ENCODE measurements around the gene AACS.

Gene AACS

DNA sequence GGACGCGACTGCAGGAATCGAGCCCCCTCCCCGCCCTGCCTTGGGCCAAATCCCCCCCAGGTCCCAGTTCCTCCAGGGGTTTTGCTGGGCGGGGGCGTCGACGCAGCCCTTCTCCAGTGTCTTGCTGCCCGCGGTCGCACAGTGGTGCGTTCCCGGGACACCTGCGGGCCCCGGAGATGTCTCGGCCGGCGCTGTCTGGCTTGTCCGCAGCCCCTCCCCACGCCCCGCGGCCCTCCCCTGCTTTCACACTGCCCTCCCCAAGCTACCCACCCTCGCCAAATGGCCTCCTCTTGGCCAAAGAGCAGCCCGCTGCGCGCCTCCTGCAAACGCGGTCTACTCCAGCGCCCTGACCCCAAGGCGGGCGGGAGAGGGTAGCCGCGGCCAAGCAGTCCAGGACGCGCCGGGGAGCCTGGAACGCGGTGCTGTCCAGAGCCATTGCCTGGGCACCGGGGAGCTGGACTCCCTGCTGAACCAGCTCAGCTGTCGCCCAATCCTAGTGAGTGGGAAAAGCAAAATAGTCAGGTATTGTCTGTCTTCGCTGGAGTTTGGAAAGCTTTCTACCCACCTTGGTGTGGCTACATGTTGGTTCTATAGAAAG is 122.0 kb downstream of the AACS start:
- DNase-seq: no peak

DNA sequence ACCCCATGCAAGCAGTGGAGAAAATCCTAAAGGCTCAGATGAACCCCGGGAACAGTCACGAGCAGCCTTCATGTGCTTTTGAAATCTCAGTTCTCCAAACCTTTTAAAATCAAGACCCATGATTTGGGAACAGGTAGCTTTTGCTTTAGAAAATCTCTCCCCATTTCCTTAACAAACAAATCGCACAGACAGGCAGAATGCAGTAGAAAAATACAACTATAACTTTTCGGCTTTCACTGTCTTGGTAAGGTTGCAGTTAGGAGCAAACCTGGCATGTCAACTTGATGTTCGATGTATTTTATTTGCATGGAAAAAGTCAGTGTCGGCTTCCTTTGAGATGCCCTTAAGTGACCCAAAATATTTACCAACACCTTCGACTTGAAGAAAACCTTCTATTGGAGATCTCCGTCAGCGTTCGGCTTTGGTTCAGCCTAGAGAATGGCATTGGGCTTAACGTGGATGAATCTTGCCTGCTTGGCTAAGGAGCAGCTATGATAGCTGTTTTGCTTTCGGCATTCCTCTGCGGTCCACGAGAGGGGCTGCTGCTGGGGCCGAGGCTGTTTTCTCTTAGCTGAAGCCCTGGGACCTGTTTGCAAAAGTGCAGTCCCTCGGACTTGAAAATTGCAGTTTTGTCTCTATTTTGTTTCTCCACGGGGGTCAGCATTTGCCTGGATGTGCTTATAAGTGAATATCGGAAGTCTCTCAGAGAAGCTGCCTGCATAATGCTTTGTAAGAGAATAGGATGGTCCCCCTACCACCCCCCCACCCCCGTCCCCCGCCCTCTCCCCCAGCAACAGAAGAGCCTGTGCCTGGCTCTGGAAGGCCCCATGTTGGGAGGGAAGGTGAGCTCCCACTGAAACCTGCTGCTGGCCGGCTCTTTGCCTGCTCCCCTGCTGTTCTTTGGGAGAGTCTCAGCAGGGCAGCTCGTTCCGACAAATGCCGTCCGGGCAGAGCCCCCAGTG is 122.8 kb downstream of the AACS start:
- DNase-seq: no peak

DNA sequence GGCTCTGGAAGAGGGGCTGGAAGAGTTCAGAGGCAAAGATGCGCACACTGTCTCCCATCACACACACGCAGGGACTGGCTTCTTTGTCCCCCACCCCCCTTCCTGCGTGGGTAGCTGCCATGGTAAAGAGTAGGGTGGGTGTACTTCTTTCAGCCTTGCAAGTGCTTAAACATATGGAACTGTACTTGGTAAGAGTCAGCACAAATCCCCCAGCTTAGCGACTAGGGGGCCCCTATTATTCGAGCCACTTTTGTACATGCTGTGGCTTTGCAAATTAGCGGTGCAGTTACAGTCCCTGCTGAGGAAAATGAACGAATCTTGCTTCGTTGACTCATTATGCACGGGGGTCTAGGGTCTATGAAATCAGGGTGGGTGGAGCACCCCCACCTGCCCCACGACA is 123.8 kb downstream of the AACS start:
- DNase-seq: no peak

DNA sequence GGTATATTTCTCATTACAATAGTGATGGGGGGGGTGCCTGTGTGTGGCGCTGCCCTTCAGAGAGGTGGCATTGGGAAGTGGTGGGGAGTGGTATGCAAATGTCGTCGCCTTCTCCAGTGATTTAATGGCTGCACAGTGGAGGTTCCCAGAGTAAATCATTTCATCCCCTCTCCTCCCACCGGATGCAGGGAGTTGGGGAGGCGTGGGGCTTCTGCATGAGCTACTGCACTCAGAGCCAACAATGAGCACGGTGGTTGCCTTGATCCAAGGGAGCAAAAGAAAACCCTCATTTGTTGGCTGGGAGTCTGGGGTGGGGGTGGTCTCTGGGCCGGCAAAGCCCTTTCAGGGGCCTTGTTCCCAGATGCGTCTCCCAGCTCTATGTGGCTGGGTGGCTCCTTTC is 124.3 kb downstream of the AACS start:
- DNase-seq: no peak

DNA sequence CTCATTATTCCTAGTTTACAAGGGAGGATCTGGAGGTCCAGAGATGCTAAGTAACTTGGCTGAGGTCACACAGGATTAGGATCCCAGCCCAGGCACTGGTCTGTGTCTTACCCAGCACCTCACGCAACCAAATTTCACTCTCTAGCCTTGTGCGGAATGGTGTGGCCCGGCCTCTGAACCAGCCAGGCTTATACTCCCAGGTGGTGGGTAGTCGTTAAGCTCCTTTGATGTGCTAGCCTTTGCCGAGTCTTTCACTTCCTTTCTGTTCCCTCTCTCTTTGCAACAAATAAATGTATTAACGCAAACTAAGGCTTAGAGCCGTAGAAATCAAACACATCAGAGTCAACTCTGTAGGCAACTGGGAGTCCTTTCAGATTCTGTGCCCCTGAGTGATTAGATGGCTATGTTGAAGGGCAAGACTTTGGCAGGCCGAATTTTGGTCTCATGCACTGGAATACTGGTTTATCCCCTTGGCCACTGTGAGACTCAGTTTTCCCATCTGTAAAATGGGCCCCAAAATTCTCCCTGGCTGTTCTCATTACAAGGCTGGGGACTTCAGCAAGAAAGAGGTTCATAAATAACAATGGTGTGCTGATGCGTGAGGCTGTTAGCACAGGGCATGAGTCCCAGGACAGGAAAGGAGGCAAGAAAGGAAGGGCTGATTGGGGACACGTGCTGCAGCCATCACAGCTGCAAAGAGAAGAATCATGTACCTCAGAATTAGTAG is 126.3 kb downstream of the AACS start:
- DNase-seq: no peak

DNA sequence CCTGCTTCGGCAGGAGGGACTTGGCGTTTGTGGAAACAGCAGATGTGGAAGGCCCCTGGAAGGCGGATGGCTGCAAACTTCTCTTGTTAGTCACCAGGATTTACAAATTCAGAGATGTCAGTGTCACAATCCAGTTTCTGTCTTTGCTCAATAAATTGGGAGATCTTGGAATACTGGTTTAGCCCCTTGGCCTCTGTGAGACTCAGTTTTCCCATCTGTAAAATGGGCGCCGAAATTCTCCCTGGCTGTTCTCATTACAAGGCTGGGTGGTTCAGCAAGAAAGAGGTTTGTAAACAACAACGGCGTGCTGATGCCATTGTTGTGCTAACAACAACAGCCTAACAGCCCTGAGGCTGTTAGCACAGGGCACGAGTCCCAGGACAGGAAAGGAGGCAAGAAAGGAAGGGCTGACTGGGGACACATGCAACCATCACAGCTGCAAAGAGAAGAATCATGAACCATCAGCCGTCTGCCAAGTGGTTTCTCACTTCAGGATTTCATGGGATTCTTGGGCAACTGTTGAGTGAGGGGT is 127.5 kb downstream of the AACS start:
- DNase-seq: no peak

Measured in effector CD4-positive, alpha-beta T cell (primary cell).